ENCODE results near the gene SPIRE1.

SPIRE1 gene

DNA sequence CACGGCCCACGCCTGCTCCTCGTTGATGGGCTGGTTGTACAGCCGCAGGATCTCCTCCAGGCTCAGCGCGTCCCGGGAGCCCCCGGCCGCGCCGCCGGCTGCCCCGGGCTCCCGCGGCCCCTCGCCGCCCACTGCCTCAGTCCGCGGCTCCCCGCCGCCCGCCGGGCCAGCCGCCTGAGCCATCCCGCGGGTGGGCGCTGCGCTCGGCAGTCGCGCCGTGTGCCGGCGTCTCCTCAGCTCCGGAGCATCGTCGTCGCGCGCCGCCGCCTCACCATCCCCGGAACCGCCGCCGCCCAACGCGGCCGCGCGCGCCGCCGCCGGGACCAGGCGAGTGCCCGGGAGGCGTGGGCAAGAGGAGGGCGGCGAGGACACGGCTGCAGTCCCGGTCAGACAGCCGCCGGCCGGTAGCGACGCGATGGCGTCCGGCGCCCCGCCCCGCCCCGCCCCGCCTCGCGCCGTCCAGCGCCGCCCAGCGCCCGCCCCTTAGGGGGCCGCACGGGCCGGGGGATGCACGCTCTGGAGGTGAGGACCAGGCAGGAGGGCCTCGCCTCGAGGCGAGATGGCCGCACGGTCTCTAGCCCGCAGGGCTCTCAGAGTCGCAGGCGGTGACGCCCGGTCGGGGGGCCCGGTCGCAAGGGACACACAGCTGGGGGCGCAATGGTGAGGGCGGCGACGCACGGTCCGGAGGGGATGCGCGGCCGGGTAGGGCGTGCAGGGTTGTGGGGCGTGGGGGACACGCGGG lies at the start of gene SPIRE1:
TSS of gene SPIRE1 (minus strand) at position 424 of the 742 bp plus-strand sequence. CDS start at position 183, 241 bp downstream.
- peaks cover 11% of the 10 kb centered on the region for H3K36me3 Mint-ChIP-seq (ENCODE audit: low read depth)
- peaks cover 39% of the 10 kb centered on the region for H3K4me1 Mint-ChIP-seq (ENCODE audit: low read depth)
- intact Hi-C loops (cut with micrococcal nuclease): loop anchor here (1.0 to 5.0 kb wide), 3 partner anchors 51 to 281 kb away; partner anchors contain the start of genes AFG3L2 and PRELID3A
- H3K9me3 Mint-ChIP-seq: no peaks in the 10 kb centered on the region
- H3K27me3 Mint-ChIP-seq: peaks cover 19% of the 10 kb centered on the region
- peak within 1 kb of the TSS; percentile 92 for H3K4me3 Mint-ChIP-seq
- peak within 1 kb of the TSS; percentile 86 for H3K27ac Mint-ChIP-seq

DNA sequence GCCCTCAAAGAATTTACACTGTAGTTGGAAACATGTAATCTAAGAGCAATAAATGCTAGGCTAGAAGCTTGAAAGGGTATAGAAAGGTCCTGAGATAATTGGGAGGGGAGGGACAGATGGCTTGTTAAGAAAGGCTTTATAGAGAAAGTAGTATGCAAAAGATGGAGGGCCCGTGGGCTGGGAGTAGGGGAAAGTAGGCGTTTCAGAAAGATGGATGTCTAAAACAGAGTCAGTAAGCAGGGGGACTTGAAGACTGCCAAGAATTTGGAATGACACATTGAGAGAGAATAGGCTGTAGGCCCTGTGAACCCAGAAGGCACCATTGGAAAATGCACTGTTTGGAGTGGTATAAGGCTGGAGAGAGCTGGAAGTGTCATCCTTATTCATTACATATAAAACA lies 45.8 kb upstream of the SPIRE1 start:
- Mint-ChIP-seq H3K27ac (peak overlapping the region; percentile 100), H3K9me3 (no peaks in the 10 kb centered on the region), H3K27me3 (no peaks in the 10 kb centered on the region), H3K36me3 (ENCODE audit: low read depth) (peaks cover 56% of the 10 kb centered on the region), H3K4me3 (peak overlapping the region; percentile 89), H3K4me1 (ENCODE audit: low read depth) (peaks cover 37% of the 10 kb centered on the region)
- intact Hi-C loops (cut with micrococcal nuclease): loop anchor here (2.0 kb wide), 2 partner anchors 287 to 327 kb away; partner anchors contain the start of genes AFG3L2 and CEP192

DNA sequence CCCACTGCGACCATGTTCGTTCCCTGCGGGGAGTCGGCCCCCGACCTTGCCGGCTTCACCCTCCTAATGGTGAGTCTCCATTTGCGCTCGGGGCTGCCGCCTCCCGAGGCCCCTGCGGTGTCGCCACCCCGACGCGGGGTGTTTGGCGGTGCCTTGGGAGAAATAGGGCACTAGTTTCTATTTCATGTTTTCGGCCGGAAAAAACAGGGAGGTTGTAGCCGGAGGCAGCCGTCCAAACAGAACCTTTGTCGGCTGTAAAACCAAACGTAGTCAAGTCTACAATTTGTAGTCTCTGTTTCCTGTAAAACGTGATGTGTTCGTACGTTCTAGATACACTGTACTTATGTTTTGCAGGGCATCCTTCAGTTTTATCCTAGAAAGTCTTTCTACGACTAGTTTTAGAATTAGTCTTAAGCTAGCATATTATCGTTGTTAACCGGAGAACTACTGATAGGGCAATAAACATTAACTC lies 45.2 kb upstream of the SPIRE1 start:
- peak overlapping the region; percentile 100 for H3K27ac Mint-ChIP-seq
- intact Hi-C loops (cut with micrococcal nuclease): loop anchor here (2.0 kb wide), 2 partner anchors 288 to 326 kb away; partner anchors contain the start of genes AFG3L2 and CEP192
- H3K36me3 Mint-ChIP-seq (ENCODE audit: low read depth): peaks cover 56% of the 10 kb centered on the region
- peaks cover 37% of the 10 kb centered on the region for H3K4me1 Mint-ChIP-seq (ENCODE audit: low read depth)
- peak overlapping the region; percentile 89 for H3K4me3 Mint-ChIP-seq
- no peaks in the 10 kb centered on the region for H3K9me3 Mint-ChIP-seq
- H3K27me3 Mint-ChIP-seq: no peaks in the 10 kb centered on the region

DNA sequence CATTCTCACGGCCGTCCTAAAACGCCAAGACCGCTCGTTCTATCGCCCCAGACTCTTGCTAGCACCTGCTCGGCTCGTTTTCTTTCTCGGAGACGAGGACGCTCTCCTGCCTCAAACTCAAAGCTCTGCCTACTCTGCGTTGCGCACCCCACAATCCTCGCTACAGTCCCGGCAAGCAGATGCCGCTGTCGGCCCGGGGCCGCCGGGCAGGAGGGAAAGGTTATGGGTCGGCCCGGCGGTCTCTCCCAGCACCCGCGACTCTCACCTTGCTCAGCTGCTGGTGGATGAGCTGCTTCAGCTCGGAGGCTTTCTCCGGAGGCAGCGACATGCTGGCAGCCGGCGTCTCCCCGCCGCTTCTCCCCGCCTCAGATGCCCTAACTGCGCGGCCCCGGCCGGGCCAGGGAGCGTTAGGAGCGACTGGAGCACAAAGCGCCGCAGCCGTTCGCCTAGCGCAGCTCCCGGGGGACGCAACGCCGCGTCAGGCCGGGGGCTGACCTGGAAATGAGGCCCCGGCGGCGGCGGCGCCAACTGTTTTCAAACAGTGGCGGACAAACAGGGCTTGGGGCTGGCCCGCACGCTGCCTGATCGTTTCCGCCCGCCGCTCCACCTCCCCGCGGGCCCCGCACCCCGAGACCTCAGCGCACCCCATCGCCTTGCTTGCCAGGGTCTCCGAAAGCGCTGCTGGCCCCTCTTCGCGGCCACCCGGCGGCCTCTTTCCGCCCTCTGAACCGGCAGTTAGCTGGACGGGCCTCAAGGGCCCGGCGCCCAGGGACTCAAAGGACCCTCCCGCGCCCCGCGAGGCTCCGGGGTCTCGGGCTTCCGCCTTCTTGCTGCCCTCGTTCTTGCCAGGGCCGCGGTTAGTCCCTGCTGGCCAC lies 44.6 kb upstream of the SPIRE1 start, which contains the start of the genes CEP76 and PSMG2:
TSS of gene CEP76 (minus strand) at position 503 of the 875 bp plus-strand sequence. CDS start at position 328, 175 bp downstream.
TSS of gene PSMG2 (plus strand) at position 822 of the 875 bp plus-strand sequence. CDS start 66 bp downstream, outside the sequence.
- intact Hi-C loops (cut with micrococcal nuclease): loop anchor here (1.0 to 2.0 kb wide), 3 partner anchors 245 to 326 kb away; partner anchors contain the start of genes AFG3L2 and CEP192
- H3K4me3 Mint-ChIP-seq: peak within 1 kb of the TSS; percentile 89
- no peaks in the 10 kb centered on the region for H3K27me3 Mint-ChIP-seq
- peaks cover 37% of the 10 kb centered on the region for H3K4me1 Mint-ChIP-seq (ENCODE audit: low read depth)
- H3K36me3 Mint-ChIP-seq (ENCODE audit: low read depth): peaks cover 49% of the 10 kb centered on the region
- peak within 1 kb of the TSS; percentile 100 for H3K27ac Mint-ChIP-seq
- H3K9me3 Mint-ChIP-seq: no peaks in the 10 kb centered on the region

DNA sequence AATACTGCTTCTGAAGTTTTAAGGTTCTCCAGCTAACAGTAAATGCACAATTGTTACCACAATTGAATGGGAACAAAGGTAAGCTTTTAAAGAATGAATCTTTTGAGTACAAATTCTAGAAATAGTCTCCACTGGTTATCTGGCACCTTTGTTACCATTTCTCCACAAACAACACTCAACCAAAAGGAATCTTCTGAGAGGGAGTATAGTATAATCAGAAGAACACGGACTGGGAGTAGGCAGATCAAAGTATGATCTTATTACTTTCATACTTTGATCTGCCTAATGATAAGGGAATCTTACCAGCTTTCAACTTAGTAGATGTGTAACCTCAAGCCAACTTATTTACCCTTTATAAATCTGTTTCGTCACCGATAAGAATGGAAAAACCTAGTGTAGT lies 43.3 kb upstream of the SPIRE1 start:
- no peak overlapping the region for H3K27ac Mint-ChIP-seq
- H3K9me3 Mint-ChIP-seq: no peaks in the 10 kb centered on the region
- peaks cover 37% of the 10 kb centered on the region for H3K4me1 Mint-ChIP-seq (ENCODE audit: low read depth)
- no peak overlapping the region for H3K4me3 Mint-ChIP-seq
- intact Hi-C loops (cut with micrococcal nuclease): no loop called here
- H3K36me3 Mint-ChIP-seq (ENCODE audit: low read depth): peaks cover 41% of the 10 kb centered on the region
- no peaks in the 10 kb centered on the region for H3K27me3 Mint-ChIP-seq

DNA sequence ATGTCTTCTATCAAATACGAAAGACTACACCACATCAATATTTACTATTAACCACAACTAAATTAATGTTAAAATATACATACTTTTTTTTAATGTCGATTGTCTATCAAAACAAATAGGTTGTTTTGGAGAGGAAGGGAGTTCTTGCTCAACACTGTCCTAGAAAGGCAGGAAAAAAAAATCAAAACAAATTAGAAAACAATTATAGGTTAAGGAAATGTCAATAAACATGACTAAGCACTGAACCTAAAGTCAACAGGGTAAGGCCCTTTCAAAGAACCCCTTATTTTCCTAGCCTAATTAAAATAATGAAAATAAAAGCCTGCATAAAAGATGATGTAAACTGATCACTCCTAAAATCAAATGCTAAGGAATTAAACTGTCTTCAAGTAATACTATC lies 41.8 kb upstream of the SPIRE1 start:
- intact Hi-C loops (cut with micrococcal nuclease): no loop called here
- H3K4me3 Mint-ChIP-seq: no peak overlapping the region
- no peaks in the 10 kb centered on the region for H3K27me3 Mint-ChIP-seq
- H3K27ac Mint-ChIP-seq: no peak overlapping the region
- H3K36me3 Mint-ChIP-seq (ENCODE audit: low read depth): peaks cover 31% of the 10 kb centered on the region
- peaks cover 26% of the 10 kb centered on the region for H3K4me1 Mint-ChIP-seq (ENCODE audit: low read depth)
- H3K9me3 Mint-ChIP-seq: no peaks in the 10 kb centered on the region

DNA sequence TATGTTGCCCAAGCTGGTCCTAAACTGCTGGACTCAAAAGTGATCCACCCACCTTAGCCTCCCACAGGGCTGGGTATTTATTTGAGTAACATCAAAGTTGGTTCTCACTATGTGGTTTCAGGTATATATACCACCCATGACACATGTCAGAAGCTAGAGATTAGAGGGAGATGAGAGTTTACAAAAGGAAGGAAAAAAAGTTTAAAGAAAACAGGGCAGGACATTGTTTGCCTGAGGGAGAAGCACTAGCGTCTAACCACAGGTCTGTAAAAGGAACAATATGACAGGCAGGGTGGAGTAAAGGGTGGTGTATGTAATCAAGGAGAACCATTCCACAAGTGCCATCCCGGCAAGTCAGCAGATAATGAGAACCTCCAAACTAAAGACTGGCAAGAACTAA lies 36.1 kb upstream of the SPIRE1 start:
- Mint-ChIP-seq H3K4me3 (no peak overlapping the region), H3K36me3 (ENCODE audit: low read depth) (peaks cover 28% of the 10 kb centered on the region), H3K27me3 (no peaks in the 10 kb centered on the region), H3K27ac (no peak overlapping the region), H3K9me3 (no peaks in the 10 kb centered on the region), H3K4me1 (ENCODE audit: low read depth) (peaks cover 15% of the 10 kb centered on the region)
- intact Hi-C loops (cut with micrococcal nuclease): no loop called here

DNA sequence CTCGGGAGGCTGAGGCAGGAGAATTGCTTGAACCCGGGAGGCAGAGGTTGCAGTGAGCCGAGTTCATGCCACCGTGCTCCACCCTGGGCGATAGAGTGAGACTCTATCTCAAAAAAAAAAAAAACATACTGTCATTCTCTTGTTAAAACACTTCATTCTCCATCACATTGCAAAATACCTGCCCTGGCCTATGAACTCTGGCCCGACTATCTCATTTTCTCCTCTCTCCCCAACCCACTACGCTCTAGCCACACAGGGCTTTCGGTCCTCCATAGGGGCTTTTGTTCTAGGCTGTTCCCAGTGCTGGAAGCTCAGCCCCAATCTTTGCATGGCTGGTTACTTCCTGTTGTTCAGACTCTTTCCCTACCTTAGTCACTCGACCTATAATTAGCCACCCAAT lies 34.3 kb upstream of the SPIRE1 start:
- peaks cover 19% of the 10 kb centered on the region for H3K36me3 Mint-ChIP-seq (ENCODE audit: low read depth)
- no peak overlapping the region for H3K27ac Mint-ChIP-seq
- intact Hi-C loops (cut with micrococcal nuclease): no loop called here

DNA sequence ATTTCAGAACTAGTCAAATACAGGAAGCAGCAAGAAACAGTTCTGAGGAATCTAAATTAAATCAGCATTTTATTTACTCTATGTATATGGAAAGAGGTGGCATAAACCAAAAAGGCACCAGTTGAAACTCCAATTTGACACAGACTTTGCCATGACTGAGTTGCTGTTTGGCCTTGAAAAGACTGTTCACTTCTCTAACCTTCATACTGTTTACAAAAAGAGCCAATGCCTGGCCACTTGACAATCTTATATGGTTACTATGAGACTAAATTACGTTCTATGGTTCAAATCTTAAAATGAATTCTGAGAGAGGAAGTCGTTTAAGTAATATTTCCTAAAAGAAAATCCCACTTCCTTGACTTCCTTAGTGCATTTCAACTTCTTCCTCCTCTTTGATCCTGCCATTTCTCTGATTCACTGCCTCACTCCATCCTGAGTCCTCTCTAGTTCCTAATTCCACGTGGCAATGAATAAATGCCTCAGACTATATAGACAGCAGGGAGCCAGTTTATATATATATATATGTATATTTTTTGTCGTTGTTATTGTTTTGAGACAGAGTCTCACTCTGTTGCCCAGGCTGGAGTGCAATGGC lies 31.4 kb upstream of the SPIRE1 start:
- intact Hi-C loops (cut with micrococcal nuclease): no loop called here
- Mint-ChIP-seq H3K36me3 (ENCODE audit: low read depth) (peaks cover 12% of the 10 kb centered on the region), H3K9me3 (no peaks in the 10 kb centered on the region), H3K4me1 (ENCODE audit: low read depth) (peaks cover 15% of the 10 kb centered on the region), H3K27me3 (no peaks in the 10 kb centered on the region), H3K27ac (peak overlapping the region; percentile 50), H3K4me3 (no peak overlapping the region)

More for the DNA sequence above, 34.3 kb upstream of the SPIRE1 start:
- Mint-ChIP-seq H3K4me1 (ENCODE audit: low read depth) (peaks cover 15% of the 10 kb centered on the region), H3K27me3 (no peaks in the 10 kb centered on the region), H3K4me3 (no peak overlapping the region), H3K9me3 (no peaks in the 10 kb centered on the region)

DNA sequence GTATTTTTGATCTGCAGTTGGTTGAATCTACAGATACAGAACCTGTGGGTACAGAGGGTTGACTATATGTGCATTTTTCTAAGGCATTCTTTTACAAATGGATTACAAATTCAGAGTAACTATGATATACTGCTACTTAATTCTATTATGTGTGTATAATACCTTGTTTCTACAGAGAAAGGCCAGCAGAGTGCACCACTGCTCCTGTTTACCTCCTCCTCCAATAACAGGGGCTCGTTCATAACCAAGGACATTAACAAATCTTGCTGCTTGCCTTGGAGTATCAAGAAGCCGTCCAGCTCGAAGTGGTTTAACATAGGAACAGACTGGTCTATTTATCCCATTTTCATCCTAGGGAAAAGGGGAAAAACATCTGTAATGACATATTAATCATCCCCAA lies 28.2 kb upstream of the SPIRE1 start:
- intact Hi-C loops (cut with micrococcal nuclease): no loop called here
- Mint-ChIP-seq H3K9me3 (no peaks in the 10 kb centered on the region), H3K27ac (no peak overlapping the region), H3K4me3 (no peak overlapping the region), H3K36me3 (ENCODE audit: low read depth) (peaks cover 11% of the 10 kb centered on the region), H3K27me3 (no peaks in the 10 kb centered on the region), H3K4me1 (ENCODE audit: low read depth) (peaks cover 10% of the 10 kb centered on the region)

DNA sequence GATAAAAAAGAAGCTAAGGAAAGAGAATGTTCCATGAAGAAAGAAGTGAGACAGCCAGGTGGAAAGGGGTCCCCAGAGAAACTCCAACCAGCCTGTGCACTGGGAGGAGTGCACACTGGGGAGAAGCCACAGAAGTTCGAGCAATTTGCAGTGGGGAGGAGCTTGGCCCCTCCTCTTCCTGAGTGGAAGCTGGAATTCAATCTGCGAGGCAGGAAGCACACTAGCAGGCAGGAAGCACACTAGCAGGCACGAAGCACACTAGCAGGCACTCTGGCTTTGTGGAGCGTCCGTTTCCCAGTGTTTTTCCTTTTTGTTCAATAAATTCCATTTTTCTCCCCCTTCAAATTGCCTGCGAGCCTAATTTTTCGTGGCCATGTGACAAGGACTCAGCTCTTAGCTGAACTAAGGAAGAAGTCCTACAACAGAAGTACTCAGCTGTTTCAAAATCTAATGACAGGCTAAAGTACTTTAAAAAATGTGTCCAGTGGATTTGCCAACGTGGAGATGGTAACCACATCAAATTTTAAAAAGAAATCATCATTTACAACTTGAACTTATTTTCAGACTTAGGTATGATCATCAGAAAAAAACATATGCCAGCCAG lies 21.4 kb upstream of the SPIRE1 start:
- no peaks in the 10 kb centered on the region for H3K9me3 Mint-ChIP-seq
- peaks cover 13% of the 10 kb centered on the region for H3K4me1 Mint-ChIP-seq (ENCODE audit: low read depth)
- H3K36me3 Mint-ChIP-seq (ENCODE audit: low read depth): peaks cover 36% of the 10 kb centered on the region
- intact Hi-C loops (cut with micrococcal nuclease): no loop called here
- H3K27me3 Mint-ChIP-seq: no peaks in the 10 kb centered on the region
- peak overlapping the region; percentile 82 for H3K27ac Mint-ChIP-seq
- peak overlapping the region; percentile 50 for H3K4me3 Mint-ChIP-seq

DNA sequence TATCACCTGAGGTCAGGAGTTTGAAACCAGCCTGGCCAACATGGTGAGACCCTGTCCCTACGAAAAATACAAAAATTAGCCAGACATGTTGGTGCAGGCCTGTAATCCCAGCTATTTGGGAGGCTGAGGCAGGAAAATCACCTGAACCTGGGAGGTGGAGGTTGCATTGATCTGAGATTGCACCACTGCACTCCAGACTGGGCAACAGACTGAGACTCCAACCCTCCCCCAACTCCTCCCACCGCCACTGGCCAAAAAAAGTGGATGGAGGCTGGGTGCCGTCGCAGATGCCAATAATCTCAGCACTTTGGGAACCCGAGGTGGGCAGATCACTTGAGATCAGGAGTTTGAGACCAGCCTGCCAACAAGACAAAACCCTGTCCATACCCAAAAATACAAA lies 10.1 kb upstream of the SPIRE1 start:
- no peaks in the 10 kb centered on the region for H3K9me3 Mint-ChIP-seq
- H3K4me3 Mint-ChIP-seq: no peak overlapping the region
- no peaks in the 10 kb centered on the region for H3K27me3 Mint-ChIP-seq
- H3K4me1 Mint-ChIP-seq (ENCODE audit: low read depth): no peaks in the 10 kb centered on the region
- no peak overlapping the region for H3K27ac Mint-ChIP-seq
- intact Hi-C loops (cut with micrococcal nuclease): no loop called here
- peaks cover 12% of the 10 kb centered on the region for H3K36me3 Mint-ChIP-seq (ENCODE audit: low read depth)
